ENCODE results near the gene C20orf96.
"Not testable (repeated sequence)": the region's sequence is repeated elsewhere in the genome, so short reads cannot be mapped to it uniquely, and the experiment has no call there.

The C20orf96 gene

DNA sequence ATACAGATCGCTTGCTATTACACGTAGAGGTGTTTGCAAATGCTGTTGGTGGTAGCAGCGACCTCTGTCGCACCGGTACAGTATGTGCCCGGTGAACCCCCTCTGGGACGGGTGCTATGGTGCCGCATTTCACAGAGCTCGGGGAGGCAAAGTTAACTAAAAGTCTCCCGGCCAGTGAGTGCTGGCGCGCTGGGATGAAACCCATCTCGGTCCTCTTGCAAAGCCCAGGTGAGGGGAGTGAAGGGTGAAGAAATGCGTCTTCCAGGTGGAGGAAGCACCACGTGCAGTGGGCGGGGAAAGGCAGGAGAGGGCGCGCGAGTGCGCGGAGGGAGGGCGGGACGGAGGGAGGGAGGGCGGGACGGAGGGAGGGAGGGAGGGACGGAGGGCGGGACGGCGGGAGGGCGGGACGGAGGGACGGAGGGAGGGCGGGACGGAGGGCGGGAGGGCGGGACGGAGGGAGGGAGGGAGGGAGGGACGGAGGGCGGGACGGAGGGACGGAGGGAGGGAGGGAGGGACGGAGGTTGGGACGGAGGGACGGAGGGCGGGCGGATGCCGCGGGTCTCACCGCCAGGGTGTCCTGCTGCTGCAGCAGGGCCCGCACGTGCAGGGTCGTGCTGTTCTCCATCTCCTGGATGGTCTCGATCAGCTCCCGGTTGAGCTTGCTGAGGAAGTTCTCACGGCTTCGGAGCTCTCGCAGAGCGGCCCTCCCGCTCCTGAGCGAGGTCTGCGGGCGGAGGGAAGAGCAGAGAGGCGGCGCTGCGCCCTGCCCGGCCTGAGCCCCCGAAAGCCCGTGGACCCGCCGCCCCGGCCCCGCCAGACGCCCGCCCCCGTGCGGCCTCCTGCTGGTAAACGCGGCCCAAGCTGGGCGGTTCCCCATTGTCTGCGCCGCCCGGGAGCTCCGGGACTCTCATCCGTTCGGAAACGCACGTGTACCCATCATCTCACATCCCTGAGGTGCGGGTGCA lies 11.7 kb downstream of the C20orf96 start:
- no peak for DNase-seq

- no peak for DNase-seq
Observed at GRCh38 chr20:278181-278580, 12.4 kb downstream of the C20orf96 start.

- no peak for DNase-seq
Observed at GRCh38 chr20:277496-277781, 13.1 kb downstream of the C20orf96 start.

DNA sequence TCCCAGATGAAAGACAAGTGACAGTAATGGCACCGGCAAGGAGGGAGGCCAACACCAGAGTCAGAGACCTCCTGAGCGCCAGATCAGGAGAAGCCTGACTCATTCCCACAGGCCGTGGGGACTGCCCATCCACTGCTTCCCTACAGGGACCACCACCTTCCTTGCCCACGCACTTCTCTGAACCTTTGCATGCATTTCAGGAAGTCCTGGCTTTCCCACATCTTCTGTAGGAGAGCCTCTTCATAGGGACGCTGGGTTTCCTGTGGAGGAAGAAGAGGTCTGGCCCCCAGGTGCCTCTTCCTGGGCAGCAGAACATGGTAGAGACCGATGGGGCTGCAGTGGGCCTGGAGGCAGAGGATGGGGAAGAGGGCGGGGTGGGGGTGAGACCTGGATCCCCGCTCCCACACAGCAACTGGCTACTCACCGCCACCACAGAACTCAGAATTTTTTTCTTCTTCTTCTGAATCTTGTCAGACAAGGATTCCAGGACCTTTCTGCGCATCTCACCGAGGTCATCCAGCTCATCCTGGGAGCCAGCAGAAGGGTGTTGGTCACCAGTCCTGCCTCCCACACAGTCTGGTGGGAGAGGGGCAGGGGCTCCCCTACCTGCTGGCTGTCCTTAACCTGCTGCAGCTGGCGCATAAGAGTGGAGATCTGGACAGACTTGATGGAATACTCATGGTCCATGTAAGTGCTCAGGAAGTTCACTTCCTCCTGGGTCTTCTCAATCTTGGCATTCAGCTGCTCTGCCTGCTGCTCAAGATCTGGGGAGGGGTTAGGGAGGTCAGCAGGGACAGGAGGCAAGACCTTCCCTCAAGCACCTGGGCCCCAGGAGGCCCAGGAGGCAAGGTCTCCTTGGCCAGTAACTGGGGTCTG lies 13.7 kb downstream of the C20orf96 start:
- DNase-seq: no peak

- DNase-seq: no peak
Observed at GRCh38 chr20:275791-276190, 14.8 kb downstream of the C20orf96 start.

- no peak for DNase-seq
Observed at GRCh38 chr20:273884-274283, 16.7 kb downstream of the C20orf96 start.

DNA sequence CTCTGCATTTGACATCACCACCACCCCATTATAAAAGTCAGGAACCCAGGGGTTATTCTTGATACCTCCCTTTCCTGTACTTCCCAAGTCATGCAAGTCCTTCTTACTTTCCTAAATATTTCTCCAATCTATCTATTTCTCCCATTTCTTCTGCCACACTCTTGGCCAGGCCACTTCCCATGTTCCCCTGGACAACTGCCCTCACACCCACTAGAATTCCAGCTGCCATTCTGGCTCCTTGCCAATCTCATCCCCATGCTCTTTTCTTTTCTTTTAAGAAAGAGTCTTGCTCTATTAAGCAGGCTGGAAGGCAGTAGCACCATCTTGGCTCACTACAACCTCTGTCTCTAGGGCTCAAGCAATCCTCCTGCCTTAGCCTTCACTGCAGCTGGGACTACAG lies 17.8 kb downstream of the C20orf96 start:
- no peak for DNase-seq

- DNase-seq: no peak
Observed at GRCh38 chr20:271528-271927, 19.0 kb downstream of the C20orf96 start.

- DNase-seq: no peak
Observed at GRCh38 chr20:271069-271468, 19.5 kb downstream of the C20orf96 start.

GRCh38 chr20:270517-270916 lies 20.0 kb downstream of the C20orf96 start:
- no peak for DNase-seq

GRCh38 chr20:266596-267562 lies 23.7 kb downstream of the C20orf96 start:
- peak; percentile 80 to 97 for DNase-seq

DNA sequence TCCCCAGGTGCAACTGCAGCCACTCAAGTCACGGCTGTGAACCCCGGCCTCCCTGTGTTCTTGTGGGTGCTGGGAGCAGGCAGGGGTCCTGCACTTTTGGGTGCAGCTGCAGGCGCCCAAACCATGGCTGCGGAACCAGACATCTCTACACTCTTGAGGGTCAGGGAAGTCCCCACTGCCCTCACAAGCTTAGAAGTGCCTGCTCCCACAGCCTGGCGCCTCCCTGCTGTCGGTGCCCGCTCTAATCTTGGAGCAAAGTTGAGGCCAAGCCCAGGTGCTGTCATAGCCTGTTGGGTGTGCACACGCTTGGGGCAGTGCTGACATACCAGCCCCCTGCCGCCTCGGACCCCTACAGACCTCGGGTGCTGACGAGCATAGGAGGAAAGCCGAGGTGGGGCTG lies 26.8 kb downstream of the C20orf96 start:
- no peak for DNase-seq

- DNase-seq: no peak
Observed at GRCh38 chr20:259981-260380, 30.6 kb downstream of the C20orf96 start.

DNA sequence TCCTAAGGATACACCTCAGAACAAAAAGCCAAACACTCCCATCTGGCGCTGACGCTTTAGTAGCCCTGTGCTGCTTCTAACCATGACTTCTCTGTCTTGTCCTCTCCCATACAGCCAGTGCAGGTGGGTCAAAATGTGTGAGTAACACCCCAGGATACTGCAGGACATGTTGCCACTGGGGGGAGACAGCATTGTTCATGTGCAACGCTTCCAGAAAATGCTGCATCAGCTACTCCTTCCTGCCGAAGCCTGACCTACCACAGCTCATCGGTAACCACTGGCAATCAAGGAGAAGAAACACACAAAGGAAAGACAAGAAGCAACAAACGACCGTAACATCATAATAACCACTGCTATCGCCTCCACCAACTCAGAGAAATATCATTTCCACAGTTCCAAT lies 31.6 kb downstream of the C20orf96 start:
- DNase-seq: no peak

DNA sequence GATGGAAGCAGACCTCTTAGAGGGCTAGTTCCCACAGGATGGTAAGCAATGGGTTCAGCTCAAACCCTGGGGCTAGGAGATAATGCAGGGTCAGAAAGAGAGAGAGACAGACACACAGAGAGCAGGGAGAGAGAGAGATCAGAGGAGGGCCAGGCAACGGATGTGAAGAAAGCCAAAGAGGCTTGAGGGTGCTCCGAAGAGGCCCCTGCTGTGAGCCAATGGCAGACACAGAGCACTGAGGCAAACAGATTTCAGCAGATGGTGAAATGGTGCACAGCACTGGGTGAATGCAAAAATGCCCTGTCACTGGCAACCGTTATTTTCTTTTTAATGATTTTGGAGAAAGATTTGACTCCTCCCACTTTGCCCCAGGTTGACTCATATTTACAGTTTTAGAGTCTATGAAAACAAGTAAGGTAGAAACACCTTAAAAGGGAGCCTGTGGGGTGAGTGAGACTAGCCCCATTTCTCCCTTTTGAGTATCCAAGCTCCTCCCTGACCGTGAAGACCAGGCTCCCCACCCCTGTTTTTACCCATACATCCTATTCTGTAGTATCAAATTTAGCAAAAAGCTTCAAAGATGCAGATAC lies 32.2 kb downstream of the C20orf96 start:
- DNase-seq: no peak

DNA sequence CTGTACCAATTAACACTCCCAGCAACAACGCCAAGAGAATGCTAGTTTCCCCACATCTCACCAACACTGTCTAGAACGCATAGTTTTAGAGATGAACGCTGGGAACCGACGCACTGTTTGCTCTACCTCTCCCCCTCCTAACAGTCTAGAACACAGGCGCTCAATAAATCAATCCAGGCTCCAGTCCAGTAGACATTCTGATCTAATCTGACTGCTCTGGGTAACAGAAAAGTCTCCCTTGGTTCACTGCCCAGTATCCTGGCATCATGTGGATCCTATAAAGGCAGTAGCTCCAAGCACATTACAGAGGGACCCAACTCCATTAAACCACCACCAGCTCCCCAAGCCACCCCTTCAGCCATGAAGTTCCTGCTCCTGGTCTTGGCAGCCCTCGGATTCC lies 33.1 kb downstream of the C20orf96 start, which contains the start of gene DEFB132:
TSS of gene DEFB132 (plus strand) at position 306 of the 400 bp plus-strand sequence. CDS start at position 361, 55 bp downstream.
- no peak for DNase-seq

DNA sequence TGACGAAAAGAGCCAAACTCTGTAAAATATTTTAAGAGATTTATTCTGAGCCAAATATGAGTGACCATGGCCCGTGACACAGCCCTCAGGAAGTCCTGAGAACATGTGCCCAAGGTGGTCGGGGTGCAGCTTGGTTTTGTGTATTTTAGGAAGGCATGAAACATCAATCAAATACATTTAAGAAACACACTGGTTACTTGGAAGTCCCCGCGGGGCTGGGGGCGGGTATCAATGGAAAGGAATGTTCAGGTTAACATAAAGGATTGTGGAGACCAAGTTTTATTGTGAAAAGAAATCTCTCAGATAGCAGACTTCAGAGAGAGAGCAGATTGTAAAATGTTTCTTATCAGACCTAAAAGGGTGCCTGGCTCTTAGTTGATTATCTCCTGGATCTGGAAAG lies 37.1 kb downstream of the C20orf96 start:
- not testable (repeated sequence) for DNase-seq

DNA sequence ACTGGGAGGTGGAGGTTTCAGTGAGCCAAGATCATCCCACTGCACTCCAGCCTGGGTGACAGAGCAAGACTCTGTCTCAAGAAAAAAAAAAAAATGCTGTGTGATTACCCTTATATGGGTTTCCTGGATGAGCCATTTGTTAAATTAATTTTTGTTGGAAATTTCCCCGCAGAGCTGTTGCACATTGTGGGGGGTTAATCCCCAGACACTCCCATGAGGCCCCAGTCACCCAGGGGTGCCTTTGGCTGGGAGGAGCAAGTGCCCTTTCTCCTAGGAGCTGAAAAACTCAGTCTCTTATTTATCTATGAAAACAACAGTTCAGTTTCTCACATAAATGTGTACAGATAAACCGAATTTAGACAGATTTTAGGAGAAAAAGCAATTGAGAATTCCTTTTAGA lies 37.7 kb downstream of the C20orf96 start:
- DNase-seq: no peak

DNA sequence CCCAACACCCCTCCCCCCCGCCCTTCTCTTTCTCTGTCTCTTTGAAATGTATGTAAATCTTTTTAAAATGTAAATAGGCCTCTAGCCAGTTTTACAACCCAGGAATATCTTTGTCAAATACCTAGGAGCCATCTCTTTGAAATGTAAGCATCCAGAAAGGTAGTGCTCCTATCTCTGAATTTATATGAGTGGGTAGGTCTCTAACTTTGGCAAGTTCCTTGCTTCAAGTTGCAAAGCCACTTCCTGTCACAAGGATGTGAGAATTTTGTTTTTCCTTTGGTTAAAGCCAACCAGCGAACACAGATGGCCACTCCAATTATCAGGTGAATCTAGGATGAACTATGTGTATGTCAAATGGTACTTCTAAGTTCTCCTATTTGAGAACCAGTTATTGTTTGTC lies 39.2 kb downstream of the C20orf96 start:
- peak; percentile 28 to 50 for DNase-seq

- no peak for DNase-seq
Observed at GRCh38 chr20:242905-243304, 47.6 kb downstream of the C20orf96 start.

DNA sequence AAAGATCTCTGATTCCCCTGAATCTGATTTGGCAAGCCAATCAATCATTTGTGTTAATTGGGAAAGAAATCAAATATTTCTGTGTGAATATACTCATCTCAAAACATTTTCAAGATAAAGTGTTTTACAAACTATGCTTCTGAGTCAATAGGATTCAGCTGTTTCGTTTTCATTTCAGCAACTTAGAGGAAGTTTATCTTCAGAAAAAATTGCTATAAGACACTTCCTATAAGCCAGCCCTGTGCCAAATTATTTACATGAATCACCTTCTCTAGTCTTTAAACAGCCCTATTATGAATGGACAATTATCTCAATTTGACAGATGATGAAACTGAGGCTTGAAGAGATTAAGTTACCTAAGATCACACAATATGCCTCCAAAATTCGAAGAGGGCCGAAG lies 52.6 kb downstream of the C20orf96 start:
- no peak for DNase-seq

GRCh38 chr20:237489-237888 lies 53.1 kb downstream of the C20orf96 start:
- no peak for DNase-seq

Data from NCI-H526 (cell line).